GM21423 (cell line): ENCODE results near the gene HSD17B4.
"Not testable (repeated sequence)": the region's sequence is repeated elsewhere in the genome, so short reads cannot be mapped to it uniquely, and the experiment has no call there.

Experiments
- ATAC-seq: cut with Tn5 transposase; IDR thresholded peaks from one replicate; pipeline ENCODE4 v1.9.1; 2021; ENCODE audit warnings: mild to moderate bottlenecking, moderate library complexity; ENCODE audit not compliant: unreplicated experiment

HSD17B4 gene

GRCh38 chr5:119428574-119428973 is 23.7 kb upstream of the HSD17B4 start:
- ATAC-seq: not testable (repeated sequence)

DNA sequence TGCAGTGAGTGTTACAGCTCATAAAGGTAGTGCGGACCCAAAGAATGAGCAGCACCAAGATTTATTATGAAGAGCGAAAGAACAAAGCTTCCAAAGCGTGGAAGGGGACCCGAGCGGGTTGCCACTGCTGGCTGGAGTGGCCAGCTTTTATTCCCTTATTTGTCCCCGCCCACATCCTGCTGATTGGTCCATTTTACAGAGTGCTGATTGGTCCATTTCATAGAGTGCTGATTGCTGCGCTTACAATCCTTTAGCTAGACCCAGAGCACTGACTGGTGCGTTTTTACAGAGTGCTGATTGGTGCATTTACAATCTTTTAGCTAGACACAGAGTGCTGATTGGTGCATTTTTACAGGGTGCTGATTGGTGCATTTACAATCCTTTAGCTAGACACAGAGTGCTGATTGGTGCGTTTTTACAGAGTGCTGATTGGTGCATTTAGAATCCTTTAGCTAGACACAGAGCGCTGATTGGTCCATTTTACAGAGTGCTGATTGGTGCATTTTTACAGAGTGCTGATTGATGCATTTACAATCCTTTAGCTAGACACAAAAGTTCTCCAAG is 19.5 kb upstream of the HSD17B4 start:
- not testable (repeated sequence) for ATAC-seq

GRCh38 chr5:119435436-119436132 is 16.7 kb upstream of the HSD17B4 start:
- ATAC-seq: peak; percentile 92

DNA sequence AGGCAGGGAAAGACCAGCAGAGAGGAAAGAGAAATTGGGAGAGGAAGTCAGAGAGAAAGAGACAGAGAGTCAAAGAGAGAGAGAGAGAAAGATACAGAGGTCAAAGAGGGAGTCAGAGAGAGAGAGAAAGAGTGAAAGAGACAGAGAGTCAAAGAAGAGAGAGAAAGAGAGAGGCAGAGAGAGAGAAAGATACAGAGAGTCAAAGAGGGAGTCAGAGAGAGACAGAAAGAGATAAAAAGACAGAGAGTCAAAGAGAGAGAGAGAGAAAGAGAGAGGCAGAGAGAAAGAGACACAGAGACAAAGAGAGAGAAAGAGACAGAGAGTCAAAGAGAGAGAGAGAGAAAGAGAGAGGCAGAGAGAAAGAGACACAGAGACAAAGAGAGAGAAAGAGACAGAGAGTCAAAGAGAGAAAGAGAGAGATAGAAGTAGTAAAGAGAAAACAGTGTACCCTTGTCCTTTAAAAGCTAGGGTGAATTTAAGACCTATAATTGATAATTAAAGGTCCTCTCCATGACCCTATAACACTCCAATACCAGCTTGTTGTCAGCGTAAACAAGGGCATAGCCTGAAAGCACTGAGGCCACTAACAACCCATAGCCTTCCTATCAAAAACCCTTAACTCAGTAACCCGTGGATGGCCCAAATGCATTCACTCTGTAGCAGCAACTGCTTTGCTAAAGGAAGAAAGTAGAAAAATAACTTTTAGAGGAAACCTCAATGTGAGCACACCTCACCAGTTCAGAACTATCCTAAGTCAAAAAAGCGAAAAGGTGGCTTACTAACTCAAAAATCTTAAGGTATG is 14.3 kb upstream of the HSD17B4 start:
- not testable (repeated sequence) for ATAC-seq

DNA sequence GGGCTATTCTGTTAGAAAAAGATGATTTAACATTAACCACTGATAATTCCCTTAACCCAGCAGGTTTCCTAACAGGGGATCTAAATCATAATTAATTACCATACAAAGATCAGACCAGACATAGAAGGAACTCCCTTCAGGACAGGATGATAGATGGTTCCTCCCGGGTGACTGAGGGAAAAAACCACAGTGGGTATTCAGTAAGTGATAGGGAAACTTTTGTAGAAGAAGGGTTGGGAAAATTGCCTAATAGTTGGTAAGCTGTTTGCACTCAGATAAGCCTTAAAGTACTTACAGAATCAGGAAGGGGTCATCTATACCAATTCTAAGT is 13.7 kb upstream of the HSD17B4 start:
- not testable (repeated sequence) for ATAC-seq

- no peak for ATAC-seq
Measured at GRCh38 chr5:119439140-119439631, 13.1 kb upstream of the HSD17B4 start.

- not testable (repeated sequence) for ATAC-seq
Measured at GRCh38 chr5:119439632-119440031, 12.7 kb upstream of the HSD17B4 start.

- ATAC-seq: not testable (repeated sequence)
Measured at GRCh38 chr5:119444643-119445042, 7.7 kb upstream of the HSD17B4 start.

- ATAC-seq: no peak
Measured at GRCh38 chr5:119445544-119445943, 6.8 kb upstream of the HSD17B4 start.

DNA sequence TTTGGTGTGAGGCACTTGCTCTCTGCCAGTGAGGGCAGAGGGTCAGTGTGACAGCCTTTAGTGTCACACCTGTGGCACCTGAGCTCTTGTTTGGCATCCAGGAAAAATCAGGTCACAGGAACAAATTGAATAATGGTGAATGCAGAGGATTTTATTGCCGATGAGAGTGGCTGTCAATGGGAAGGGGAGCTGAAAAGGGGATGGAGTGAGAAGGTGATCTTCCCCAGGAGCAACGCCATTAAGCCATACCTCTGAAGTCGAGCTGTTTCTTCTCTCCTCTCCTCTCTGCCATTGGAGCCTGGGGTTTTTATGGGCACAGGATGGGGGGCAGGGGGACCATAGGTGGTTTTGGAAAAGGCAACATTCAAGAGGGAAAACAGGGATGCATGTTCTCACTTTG is 2.4 kb upstream of the HSD17B4 start:
- ATAC-seq: no peak

DNA sequence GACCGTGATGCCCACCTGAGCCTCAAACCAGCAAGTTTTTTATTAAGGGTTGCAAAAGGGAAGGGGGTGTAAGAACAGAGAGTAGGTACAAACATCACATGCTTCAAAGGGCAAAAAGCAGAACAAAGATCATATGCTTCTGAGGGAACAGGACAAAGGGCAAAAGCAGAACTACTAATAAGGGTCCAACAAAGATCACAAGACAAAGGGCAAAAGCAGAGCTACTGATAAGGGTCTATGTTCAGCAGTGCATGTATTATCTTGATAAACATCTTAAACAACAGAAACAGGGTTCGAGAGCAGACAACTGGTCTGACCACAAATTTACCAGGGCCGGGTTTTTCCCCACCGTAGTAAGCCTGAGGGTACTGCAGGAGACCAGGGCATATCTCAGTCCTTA is 1.7 kb upstream of the HSD17B4 start:
- not testable (repeated sequence) for ATAC-seq

DNA sequence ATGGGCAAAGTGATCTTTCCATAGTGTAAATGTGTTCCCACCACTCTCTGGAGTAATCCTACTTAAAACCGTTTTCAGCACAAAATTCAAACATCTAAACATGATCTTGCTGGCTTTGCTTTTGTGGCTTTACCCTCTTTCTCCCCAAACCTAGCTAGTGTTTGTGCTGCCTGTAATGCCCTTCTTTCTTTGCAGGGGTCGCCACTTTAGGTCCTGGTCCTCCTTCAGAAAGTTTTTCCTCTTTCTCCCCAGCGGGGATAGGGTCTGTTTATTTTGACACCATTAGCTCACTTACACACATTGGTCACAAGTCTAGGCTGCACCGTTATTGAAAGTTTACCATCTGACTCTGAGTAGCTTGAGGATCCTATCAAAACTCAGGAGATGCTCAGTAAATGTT is 736 bp upstream of the HSD17B4 start:
- ATAC-seq: no peak

- no peak for ATAC-seq
Measured at GRCh38 chr5:119452060-119452372, 281 bp upstream of the HSD17B4 start.

DNA sequence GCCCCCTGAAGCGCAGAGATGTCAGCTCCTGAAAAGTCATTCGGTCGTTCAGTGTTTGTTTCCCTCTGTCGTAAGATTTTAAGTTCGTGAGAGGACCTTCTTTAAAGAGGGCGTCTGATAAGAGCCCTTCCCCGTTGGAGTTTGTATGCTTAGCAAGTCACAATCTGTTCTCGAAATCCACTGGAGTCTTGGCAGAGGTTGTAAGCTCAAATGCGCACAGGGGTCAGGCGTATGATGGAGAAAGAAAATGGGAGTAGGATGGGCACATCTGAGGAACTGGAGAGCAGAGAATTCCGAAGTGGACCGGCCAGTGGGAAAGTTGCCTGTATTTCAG is 710 bp downstream of the HSD17B4 start:
- peak; percentile 7 for ATAC-seq

GRCh38 chr5:119454171-119454570 is 1.9 kb downstream of the HSD17B4 start:
- ATAC-seq: no peak

DNA sequence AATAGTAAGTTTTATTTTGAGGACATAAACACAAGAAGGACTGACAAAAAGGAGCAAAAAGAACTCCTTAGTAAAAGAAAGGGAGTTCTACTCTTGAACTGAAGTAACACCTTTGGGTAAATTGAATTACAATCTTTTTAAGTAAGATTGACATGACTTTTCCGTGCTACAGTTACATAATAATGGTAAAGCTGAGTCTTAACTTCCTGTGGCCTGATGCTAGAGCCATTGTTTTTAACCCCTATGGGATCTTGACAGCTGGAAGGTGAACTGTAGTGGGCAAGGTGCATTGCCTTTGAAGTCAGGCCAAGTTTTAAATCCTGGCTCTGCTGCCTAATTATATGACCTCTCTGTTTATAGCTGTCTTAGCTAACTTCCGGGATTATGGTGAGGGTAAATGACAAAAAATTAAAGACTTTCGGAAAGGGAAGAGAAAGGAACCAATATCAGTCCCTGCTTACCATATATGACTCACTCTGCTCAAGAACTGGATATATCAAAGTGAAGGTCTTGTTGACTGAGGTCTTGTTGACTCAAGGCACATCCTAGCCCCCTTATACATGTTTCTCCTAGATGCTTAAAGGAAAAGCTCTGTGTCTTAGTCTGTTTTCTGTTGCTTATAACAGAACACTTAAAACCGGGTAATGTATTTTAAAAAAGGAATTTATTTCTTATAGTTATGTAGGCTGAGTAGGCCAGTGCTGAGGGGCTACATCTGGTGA is 6.8 kb downstream of the HSD17B4 start:
- ATAC-seq: no peak

GRCh38 chr5:119465640-119466039 is 13.3 kb downstream of the HSD17B4 start:
- ATAC-seq: no peak

DNA sequence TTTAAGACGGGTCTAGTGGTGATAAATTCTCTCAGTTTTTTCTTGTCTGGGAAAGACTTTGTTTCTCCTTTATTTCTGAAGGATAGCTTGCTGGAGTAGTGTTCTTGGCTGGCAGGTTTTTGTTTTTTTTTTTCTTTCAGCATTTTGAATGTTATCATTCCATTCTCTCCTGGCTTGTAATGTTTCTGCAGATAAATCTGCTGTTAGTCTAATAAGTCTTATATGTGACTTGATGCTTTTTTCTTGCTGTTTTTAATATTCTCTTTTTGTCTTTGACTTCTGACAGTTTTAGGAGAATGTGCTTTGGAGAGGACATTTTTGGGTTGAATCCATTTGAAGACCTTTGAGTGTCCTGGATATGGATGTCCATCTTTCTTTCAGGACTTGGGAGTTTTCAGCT is 16.0 kb downstream of the HSD17B4 start:
- no peak for ATAC-seq

DNA sequence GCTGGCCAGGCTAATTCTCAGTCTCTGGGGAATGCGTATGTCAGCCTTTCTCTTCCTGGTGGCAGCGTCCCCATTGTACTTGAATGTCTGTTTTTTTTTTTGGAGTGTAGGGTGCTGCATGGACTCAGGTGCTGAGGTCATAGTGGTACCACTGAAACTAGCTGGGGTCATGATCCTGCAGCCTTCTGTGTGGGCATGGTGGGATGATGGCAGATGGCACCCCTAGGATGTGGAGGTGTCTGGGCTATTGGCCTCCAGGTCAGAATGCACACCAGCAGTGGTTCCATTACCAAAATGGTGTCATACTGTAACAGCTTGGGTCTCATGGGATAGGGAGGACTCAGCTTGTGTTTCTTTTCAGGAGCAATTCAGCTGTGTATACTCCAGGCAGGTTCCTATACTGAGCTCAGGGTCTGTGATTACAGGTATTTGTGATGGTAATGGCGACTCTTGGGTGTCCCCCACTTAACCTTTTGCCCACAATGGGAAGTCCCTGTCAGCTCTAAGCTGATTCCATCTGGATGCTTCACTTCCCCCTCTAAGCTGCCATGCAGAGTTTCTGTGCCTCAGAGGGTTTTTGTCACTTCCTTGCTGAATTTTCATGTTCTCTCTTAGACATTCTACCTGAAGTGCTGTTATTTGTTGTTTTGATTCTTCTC is 17.9 kb downstream of the HSD17B4 start:
- ATAC-seq: peak; percentile 60

DNA sequence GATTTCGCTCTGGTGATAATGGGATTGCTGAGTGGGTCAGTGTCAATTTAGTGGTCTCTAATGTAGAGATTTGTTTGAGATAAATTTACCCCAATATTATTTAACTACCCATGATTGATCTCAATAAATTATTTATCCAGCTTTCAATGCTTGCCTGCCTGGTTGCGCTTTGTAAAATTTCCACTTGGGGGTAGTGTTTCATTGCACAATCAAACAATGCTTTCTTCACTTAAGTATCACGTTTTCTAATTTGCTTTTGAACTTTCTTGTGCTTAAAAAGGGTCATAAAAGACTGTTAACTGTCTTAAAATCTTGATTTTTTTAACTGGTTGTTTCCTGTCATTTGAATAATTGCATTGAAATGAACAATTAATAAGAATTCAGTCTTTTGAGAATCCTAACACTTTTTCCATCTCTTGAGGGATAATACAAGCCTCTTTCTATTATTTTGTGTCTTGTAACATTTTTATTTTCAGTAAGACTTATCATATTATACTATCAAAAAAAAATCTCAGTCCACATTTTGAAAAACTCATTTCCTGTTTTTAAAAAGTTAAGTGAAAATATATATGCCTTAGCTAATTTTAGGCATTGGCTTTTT is 18.7 kb downstream of the HSD17B4 start:
- ATAC-seq: peak; percentile 55

- no peak for ATAC-seq
Measured at GRCh38 chr5:119473241-119473640, 20.9 kb downstream of the HSD17B4 start.
